ENCODE results near the gene PPM1N. TPM values are rescaled to one million over a fixed set of nuclear protein-coding genes. Genes with fewer than 3 reads are reported as not detected.

The PPM1N gene, protein sequence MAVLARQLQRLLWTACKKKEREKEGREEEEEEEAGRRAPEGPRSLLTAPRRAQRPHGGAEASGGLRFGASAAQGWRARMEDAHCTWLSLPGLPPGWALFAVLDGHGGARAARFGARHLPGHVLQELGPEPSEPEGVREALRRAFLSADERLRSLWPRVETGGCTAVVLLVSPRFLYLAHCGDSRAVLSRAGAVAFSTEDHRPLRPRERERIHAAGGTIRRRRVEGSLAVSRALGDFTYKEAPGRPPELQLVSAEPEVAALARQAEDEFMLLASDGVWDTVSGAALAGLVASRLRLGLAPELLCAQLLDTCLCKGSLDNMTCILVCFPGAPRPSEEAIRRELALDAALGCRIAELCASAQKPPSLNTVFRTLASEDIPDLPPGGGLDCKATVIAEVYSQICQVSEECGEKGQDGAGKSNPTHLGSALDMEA
- 1 to 10 TPM in 1 of 9 donors, under 1 TPM in 3, not detected in 5; 0.56 to 2.7 (median 0.65) TPM for total RNA-seq
- polyA plus RNA-seq: under 1 TPM; 0.23 to 0.78 TPM
- long read RNA-seq, donor 1: 0 reads
- long read RNA-seq, donor 2, partial matches to known transcripts: 0 of 1 reads
- long read RNA-seq, donor 2, other reads (novel, unspliced or antisense): 0 of 1 reads
- long read RNA-seq, donor 3: 0 reads

DNA sequence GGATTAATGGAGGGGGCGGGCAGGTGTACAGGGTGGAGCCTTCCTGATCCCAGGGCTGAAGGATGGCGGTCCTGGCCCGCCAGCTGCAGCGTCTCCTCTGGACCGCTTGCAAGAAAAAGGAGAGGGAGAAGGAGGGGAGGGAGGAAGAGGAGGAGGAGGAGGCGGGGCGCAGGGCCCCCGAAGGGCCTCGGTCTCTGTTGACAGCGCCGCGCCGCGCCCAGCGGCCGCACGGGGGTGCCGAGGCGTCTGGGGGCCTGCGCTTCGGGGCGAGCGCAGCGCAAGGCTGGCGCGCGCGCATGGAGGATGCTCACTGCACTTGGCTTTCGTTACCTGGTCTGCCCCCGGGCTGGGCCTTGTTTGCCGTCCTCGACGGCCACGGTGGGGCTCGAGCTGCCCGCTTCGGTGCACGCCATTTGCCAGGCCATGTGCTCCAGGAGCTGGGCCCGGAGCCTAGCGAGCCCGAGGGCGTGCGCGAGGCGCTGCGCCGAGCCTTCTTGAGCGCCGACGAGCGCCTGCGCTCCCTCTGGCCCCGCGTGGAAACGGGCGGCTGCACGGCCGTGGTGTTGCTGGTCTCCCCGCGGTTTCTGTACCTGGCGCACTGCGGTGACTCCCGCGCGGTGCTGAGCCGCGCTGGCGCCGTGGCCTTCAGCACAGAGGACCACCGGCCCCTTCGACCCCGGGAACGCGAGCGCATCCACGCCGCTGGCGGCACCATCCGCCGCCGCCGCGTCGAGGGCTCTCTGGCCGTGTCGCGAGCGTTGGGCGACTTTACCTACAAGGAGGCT lies at the start of gene PPM1N:
Gene PPM1N, plus strand, starts transcription at position 33 of the 785 bp plus-strand sequence. Its CDS starts 30 bp downstream, at position 63.
- Histone ChIP-seq H3K27me3 (peaks cover 0 to 25% (median 9%) of the 10 kb centered on the region in 9 donors), H3K4me1 (peaks cover 7 to 66% (median 28%) of the 10 kb centered on the region in 12 donors), H3K36me3 (no peaks in the 10 kb centered on the region), H3K4me3 (peak within 1 kb of the TSS in 11 of 12 donors; percentile 7 to 98 (median 70)), H3K9me3 (no peaks in the 10 kb centered on the region), H3K27ac (peak within 1 kb of the TSS in 2 of 12 donors; percentile 9 to 27)
- no peak for TF ChIP-seq POLR2A (IDR thresholded peaks at IDR 0.05)
- TF ChIP-seq, protein P1, sequence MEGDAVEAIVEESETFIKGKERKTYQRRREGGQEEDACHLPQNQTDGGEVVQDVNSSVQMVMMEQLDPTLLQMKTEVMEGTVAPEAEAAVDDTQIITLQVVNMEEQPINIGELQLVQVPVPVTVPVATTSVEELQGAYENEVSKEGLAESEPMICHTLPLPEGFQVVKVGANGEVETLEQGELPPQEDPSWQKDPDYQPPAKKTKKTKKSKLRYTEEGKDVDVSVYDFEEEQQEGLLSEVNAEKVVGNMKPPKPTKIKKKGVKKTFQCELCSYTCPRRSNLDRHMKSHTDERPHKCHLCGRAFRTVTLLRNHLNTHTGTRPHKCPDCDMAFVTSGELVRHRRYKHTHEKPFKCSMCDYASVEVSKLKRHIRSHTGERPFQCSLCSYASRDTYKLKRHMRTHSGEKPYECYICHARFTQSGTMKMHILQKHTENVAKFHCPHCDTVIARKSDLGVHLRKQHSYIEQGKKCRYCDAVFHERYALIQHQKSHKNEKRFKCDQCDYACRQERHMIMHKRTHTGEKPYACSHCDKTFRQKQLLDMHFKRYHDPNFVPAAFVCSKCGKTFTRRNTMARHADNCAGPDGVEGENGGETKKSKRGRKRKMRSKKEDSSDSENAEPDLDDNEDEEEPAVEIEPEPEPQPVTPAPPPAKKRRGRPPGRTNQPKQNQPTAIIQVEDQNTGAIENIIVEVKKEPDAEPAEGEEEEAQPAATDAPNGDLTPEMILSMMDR (IDR thresholded peaks at IDR 0.05): peak in 1 of 12 donors; percentile 25
- intact Hi-C loops (cut with DNase I): loop anchor here in 2 of 10 donors (10.0 kb wide), 1 partner anchor 146 kb away; no protein-coding TSS in a partner anchor
- DNase-seq (peak in 1 of 5 donors; percentile 59), ATAC-seq (peak in 2 of 4 donors; percentile 1 to 2)
- 1 to 4% (median 2%) methylated on average over 53 to 89 of the region's 89 CpGs for WGBS, 4 donors

GRCh38 chr19:45448887-45449299 lies 49.4 kb upstream of the PPM1N start:
- intact Hi-C loops (cut with DNase I): no loop called here
- ATAC-seq (no peak), DNase-seq (no peak)
- Histone ChIP-seq H3K4me1 (peaks cover 3 to 41% (median 20%) of the 10 kb centered on the region in 12 donors), H3K4me3 (no peak overlapping the region), H3K36me3 (no peaks in the 10 kb centered on the region), H3K9me3 (no peaks in the 10 kb centered on the region), H3K27ac (peak overlapping the region in 1 of 12 donors; percentile 80), H3K27me3 (no peaks in the 10 kb centered on the region)
- 74 to 83% (median 78%) methylated on average over 7 of the region's 7 CpGs for WGBS, 4 donors
- TF ChIP-seq, protein P1 (IDR thresholded peaks at IDR 0.05): no peak
- no peak for TF ChIP-seq POLR2A (IDR thresholded peaks at IDR 0.05)

GRCh38 chr19:45450012-45450333 lies 48.3 kb upstream of the PPM1N start:
- Histone ChIP-seq H3K36me3 (no peaks in the 10 kb centered on the region), H3K27me3 (no peaks in the 10 kb centered on the region), H3K9me3 (no peaks in the 10 kb centered on the region), H3K27ac (peak overlapping the region in 11 of 12 donors; percentile 52 to 83 (median 73)), H3K4me3 (peak overlapping the region; percentile 34 to 80 (median 63)), H3K4me1 (peaks cover 1 to 43% (median 17%) of the 10 kb centered on the region in 12 donors)
- no peak for DNase-seq
- intact Hi-C loops (cut with DNase I): loop anchor here in 2 of 10 donors (2.0 kb wide), 1 partner anchor 19 kb away; no protein-coding TSS in a partner anchor
- 33 to 38% (median 38%) methylated on average over 5 of the region's 5 CpGs for WGBS, 4 donors
- no peak for TF ChIP-seq POLR2A (IDR thresholded peaks at IDR 0.05)
- TF ChIP-seq, protein P1 (IDR thresholded peaks at IDR 0.05): no peak
- ATAC-seq: no peak
